Endothelial cell of umbilical vein (primary cell): ENCODE measurements around the gene NCK1. TPM values are rescaled to one million over a fixed set of nuclear protein-coding genes. Genes with fewer than 3 reads are reported as not detected.

ENCODE experiments used
- BruUV-seq: library from RNA; stranded (reverse); fragments of 400-500 nt; replicated peaks from 2 replicates; lab custom pipeline; 2021; lab: Mats Ljungman, UMichigan
- CTCF ChIA-PET: fragments of 300-600, 350-600 bp; sonication (Branson Sonifier 250); formaldehyde crosslinking; loops from one replicate; lab custom pipeline; 2021; ENCODE audit warnings: antibody characterized with exemption, inconsistent platforms; lab: Charles Lee
- POLR2A ChIA-PET: fragments of 300-600, 350-600 bp; sonication (Branson Sonifier 250); formaldehyde crosslinking; loops from one replicate; lab custom pipeline; 2021; ENCODE audit warnings: antibody characterized with exemption, inconsistent platforms; lab: Charles Lee
- DNase-seq: peaks from one replicate; pipeline ENCODE4 v3.0.0-alpha.2; 2011; ENCODE audit warnings: low read depth, low spot score
- FAIRE-seq: peaks from 2 replicates; lab custom pipeline; 2011; peaks lifted over from hg19 to GRCh38; lab: Jason Lieb, UNC
- H2AFZ ChIP-seq: 2 replicates; pipeline ENCODE4 v1.6.0; 2012; ENCODE audit warnings: low read depth, low read length, control low read depth, inconsistent platforms
- H3K27ac ChIP-seq: 2 replicates; pipeline ENCODE4 v1.5.1; 2011; ENCODE audit warnings: low read depth, mild to moderate bottlenecking, control low read depth, low read length, moderate library complexity; ENCODE audit not compliant: insufficient read depth
- H3K27me3 ChIP-seq, 2 experiments: 2 replicates each; pipeline versions ENCODE4 v1.6.0 to v1.6.1; 2011; ENCODE audit warnings: low read length in 2 of 2, mixed read lengths in 1 of 2; ENCODE audit not compliant: control insufficient read depth in 2 of 2, insufficient read depth in 2 of 2
- H3K36me3 ChIP-seq, 2 experiments: 2 replicates in 1 of 2; 3 replicates in 1 of 2; pipeline ENCODE4 v1.5.1; 2011; ENCODE audit warnings: low read length in 2 of 2, mild to moderate bottlenecking in 1 of 2, moderate library complexity in 1 of 2; ENCODE audit not compliant: control insufficient read depth in 2 of 2, insufficient read depth in 2 of 2; ENCODE audit errors: extremely low read depth in 1 of 2
- H3K4me1 ChIP-seq: 3 replicates; pipeline ENCODE4 v1.5.1; 2011; ENCODE audit warnings: mild to moderate bottlenecking, low read length; ENCODE audit not compliant: control insufficient read depth, insufficient read depth; ENCODE audit errors: extremely low read depth
- H3K4me2 ChIP-seq: 2 replicates; pipeline ENCODE4 v1.6.1; 2011; ENCODE audit warnings: low read length, control low read depth, mixed read lengths; ENCODE audit not compliant: insufficient read depth
- H3K4me3 ChIP-seq, 3 experiments: fragments of 200-600 bp in 1 of 3; sonication (generic), shearing (Covaris generic) in 1 of 3; replicated peaks in 1 of 3; 2 replicates each; pipeline ENCODE4 v1.5.1; 2011 to 2016; ENCODE audit warnings: control low read depth in 3 of 3, low read length in 3 of 3, mild to moderate bottlenecking in 2 of 3, inconsistent platforms in 1 of 3, low read depth in 1 of 3, moderate library complexity in 1 of 3; ENCODE audit not compliant: insufficient read depth in 1 of 3
- H3K79me2 ChIP-seq: 2 replicates; pipeline ENCODE4 v1.6.0; 2012; ENCODE audit warnings: low read length, inconsistent platforms; ENCODE audit not compliant: control insufficient read depth, insufficient read depth
- H3K9ac ChIP-seq: replicated peaks from 2 replicates; pipeline ENCODE3; 2011; ENCODE audit warnings: low read length, control low read depth; ENCODE audit not compliant: insufficient read depth; ENCODE audit errors: extremely low read depth
- H3K9me1 ChIP-seq: replicated peaks from 3 replicates; pipeline ENCODE4 v1.6.0; 2011; ENCODE audit warnings: mild to moderate bottlenecking, low read length; ENCODE audit not compliant: control insufficient read depth, insufficient read depth; ENCODE audit errors: extremely low read depth
- H3K9me3 ChIP-seq: replicated peaks from 2 replicates; pipeline ENCODE4 v1.5.1; 2012; ENCODE audit warnings: low read length, inconsistent platforms; ENCODE audit not compliant: control insufficient read depth, insufficient read depth
- H4K20me1 ChIP-seq: replicated peaks from 2 replicates; pipeline ENCODE3; 2011; ENCODE audit warnings: mild to moderate bottlenecking, low read length; ENCODE audit not compliant: control insufficient read depth, insufficient read depth; ENCODE audit errors: extremely low read depth
- CTCF ChIP-seq, 2 donors: IDR thresholded peaks; 1 replicate in 1 of 2; 2 replicates in 1 of 2; pipeline ENCODE4 v1.5.1; 2011; ENCODE audit warnings: low read length in 2 of 2, mild to moderate bottlenecking in 2 of 2, moderate library complexity in 2 of 2, control low read depth in 1 of 2, inconsistent platforms in 1 of 2, low read depth in 1 of 2; ENCODE audit not compliant: insufficient read depth in 1 of 2; ENCODE audit errors: extremely low read depth in 1 of 2
- EZH2 ChIP-seq: IDR thresholded peaks from 2 replicates; pipeline ENCODE4 v1.6.1; 2012; ENCODE audit warnings: borderline replicate concordance, low read depth, mild to moderate bottlenecking, moderate library complexity, low read length, inconsistent platforms; ENCODE audit not compliant: severe bottlenecking
- FOS ChIP-seq: IDR thresholded peaks from 2 replicates; pipeline ENCODE4 v1.6.1; 2011; ENCODE audit warnings: mild to moderate bottlenecking, low read length, moderate library complexity, borderline replicate concordance; ENCODE audit not compliant: insufficient read depth
- GATA2 ChIP-seq: IDR thresholded peaks from 2 replicates; pipeline ENCODE4 v1.7.0; 2011; ENCODE audit warnings: low read depth, mild to moderate bottlenecking, moderate library complexity, mixed read lengths, low read length; ENCODE audit not compliant: insufficient read length, insufficient read depth
- JUN ChIP-seq: IDR thresholded peaks from 2 replicates; pipeline ENCODE4 v1.6.1; 2011; ENCODE audit warnings: borderline replicate concordance, low read depth; ENCODE audit not compliant: insufficient read length, insufficient read depth
- MAX ChIP-seq: IDR thresholded peaks from 2 replicates; pipeline ENCODE4 v1.6.1; 2011; ENCODE audit not compliant: insufficient read depth, insufficient read length
- MYC ChIP-seq: IDR thresholded peaks from one replicate; pipeline ENCODE4 v1.6.1; 2011; ENCODE audit warnings: mild to moderate bottlenecking, low read depth, low read length
- POLR2A ChIP-seq: IDR thresholded peaks from 2 replicates; pipeline ENCODE4 v1.6.1; 2012; ENCODE audit warnings: low read depth, mild to moderate bottlenecking, control low read depth, low read length
- POLR2AphosphoS5 ChIP-seq: IDR thresholded peaks from 2 replicates; pipeline ENCODE4 v1.6.1; 2012; ENCODE audit warnings: low read depth, mild to moderate bottlenecking, control low read depth, low read length, moderate library complexity; ENCODE audit not compliant: insufficient read depth
- dilution Hi-C: fragments of 300-500 bp; cut with MboI; formaldehyde crosslinking; loops from one replicate; pipeline ENCODE4 v1.15.0; 2019; ENCODE audit warnings: low sequenced_read_pairs; ENCODE audit not compliant: extremely low pct_ligation_motif_present
- intact Hi-C: fragments of 100-400 bp; cut with micrococcal nuclease; formaldehyde crosslinking; loops from one replicate; pipeline ENCODE4 v1.10.0; 2022
- polyA plus RNA-seq, 4 experiments: library from polyadenylated mRNA; depleted of rRNA in 3 of 4; stranded (reverse) in 3 of 4; unstranded in 1 of 4; fragments of >200 nt; gene quantifications; 2 replicates each; pipeline versions ENCODE4 v1.2.1 to v1.2.3, GENCODE V29; 2011 to 2012; ENCODE audit warnings: missing spikeins in 1 of 4
- total RNA-seq: library from RNA; stranded (reverse); gene quantifications from 2 replicates; pipeline ENCODE4 v1.2.3, GENCODE V29; 2021

The NCK1 gene
- total and polyA plus RNA-seq, 2 donors (not counting 3 experiments of a cell fraction or from before 2014, with no cell fraction given), result 19.3 to 52.2 TPM

GRCh38 chr3:136957751-136958288 is 95.8 kb downstream of the NCK1 start, which contains the start of gene IL20RB:
Gene IL20RB, plus strand, starts transcription at chr3:136957983. Its CDS starts 131 bp downstream, at chr3:136958114.
- no peak within 1 kb of the TSS for H2AFZ ChIP-seq
- no peak for TF ChIP-seq JUN
- no peak for TF ChIP-seq EZH2
- no peak for TF ChIP-seq MAX
- no peak for TF ChIP-seq POLR2A
- no peak for TF ChIP-seq POLR2AphosphoS5
- TF ChIP-seq FOS, result no peak
- TF ChIP-seq GATA2, result no peak
- no peak for TF ChIP-seq CTCF (IDR thresholded peaks at IDR 0.05; ENCODE audit: extremely low read depth in 1 of 2, insufficient read depth in 1 of 2, low read depth in 1 of 2, low read length in 2 of 2)
- no peak for TF ChIP-seq MYC
- no peak within 1 kb of the TSS for H3K4me3 ChIP-seq
- H3K4me2 ChIP-seq, result no peak within 1 kb of the TSS
- no peaks in the 10 kb centered on the region for H4K20me1 ChIP-seq
- no peaks in the 10 kb centered on the region for H3K36me3 ChIP-seq
- CTCF ChIA-PET, result interaction anchor here (0.6 to 0.7 kb wide), 2 partner anchors 18 to 143 kb away, joined by 3 read pairs; no protein-coding TSS in a partner anchor
- no peaks in the 10 kb centered on the region for H3K9me3 ChIP-seq
- H3K79me2 ChIP-seq, result no peaks in the 10 kb centered on the region
- DNase-seq (no peak), FAIRE-seq (no peak)
- H3K9ac ChIP-seq, result no peak within 1 kb of the TSS
- no peaks in the 10 kb centered on the region for H3K27me3 ChIP-seq
- POLR2A ChIA-PET, result no interaction called here
- H3K4me1 ChIP-seq, result peaks cover 13% of the 10 kb centered on the region
- no peaks in the 10 kb centered on the region for H3K9me1 ChIP-seq
- H3K27ac ChIP-seq, result no peak within 1 kb of the TSS
- intact Hi-C loops, result no loop called here
- dilution Hi-C loops, result no loop called here
- BruUV-seq, result no TSS peak
